Activated gamma-delta T cell treated with Interleukin-2 at 50 U/mL for 16 hours (primary cell): ENCODE data around the gene GRID1.

Experiments
- DNase-seq: peaks from one replicate; pipeline ENCODE4 v3.0.0-alpha.2; 2020

GRID1 gene

DNA sequence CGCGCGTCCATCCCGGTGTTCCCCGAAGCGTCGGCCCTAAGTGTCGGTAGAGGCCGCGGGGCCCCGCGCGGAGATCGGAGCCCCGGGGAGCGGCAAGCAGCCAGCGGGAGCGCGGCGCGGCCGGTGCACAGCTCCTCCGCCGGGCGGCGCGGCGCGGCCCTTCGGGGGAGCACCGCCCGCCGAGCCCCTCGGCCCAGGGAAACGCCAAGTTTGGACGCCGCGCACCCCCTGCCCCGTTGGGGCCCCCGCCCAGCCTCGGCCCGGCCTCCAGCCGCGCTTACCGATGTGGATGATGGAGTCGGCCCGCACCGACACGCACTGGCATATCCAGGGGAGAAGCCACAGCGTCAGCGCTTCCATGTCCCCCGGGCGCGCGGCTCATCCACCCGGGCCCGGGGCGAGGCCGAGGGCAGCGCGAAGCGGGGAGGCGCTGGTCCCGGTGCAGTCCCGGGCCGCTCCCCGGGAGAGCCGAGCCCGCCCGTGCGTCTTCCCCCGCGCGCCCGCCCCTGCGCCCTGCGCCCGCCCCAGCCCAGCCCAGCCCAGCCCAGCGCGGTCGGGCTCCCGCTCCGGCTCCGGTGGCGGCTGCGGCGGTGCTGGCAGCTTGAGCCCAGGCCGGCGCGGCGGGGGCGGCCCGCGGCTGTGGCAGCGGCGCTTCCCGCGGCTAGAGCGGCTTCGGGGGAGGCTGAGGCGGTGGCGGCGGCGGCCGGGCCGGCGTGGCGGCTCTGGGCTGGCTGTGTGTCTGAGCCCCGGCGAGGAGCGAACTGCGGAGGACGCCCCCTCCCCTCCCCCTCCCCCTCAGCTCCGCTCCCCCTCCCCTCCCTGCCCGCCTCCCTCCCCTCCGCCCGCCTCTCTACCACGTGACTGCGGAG, at the start of gene GRID1:
GRID1 (minus strand) TSS at position 763 of the 869 bp plus-strand sequence.
- no peak for DNase-seq

DNA sequence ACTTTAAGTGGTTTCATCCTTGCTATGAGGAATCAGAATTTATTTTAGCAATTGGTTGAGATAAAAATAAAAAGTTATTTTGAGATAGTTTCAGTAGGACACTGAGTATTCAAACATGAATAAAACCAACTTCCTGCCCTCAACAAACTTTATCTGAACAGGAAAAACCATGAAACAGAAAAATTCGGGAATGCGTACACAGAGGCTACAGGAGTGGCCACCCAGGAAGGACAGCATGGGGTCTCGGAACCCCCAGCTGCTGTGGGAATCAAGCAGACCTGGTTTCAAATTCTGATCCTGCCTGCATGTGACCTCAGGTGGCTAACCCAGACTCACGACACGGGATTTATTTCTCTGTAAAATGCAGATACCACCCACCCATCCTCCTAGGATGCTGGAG, 49.0 kb upstream of the GRID1 start:
- DNase-seq, result no peak

DNA sequence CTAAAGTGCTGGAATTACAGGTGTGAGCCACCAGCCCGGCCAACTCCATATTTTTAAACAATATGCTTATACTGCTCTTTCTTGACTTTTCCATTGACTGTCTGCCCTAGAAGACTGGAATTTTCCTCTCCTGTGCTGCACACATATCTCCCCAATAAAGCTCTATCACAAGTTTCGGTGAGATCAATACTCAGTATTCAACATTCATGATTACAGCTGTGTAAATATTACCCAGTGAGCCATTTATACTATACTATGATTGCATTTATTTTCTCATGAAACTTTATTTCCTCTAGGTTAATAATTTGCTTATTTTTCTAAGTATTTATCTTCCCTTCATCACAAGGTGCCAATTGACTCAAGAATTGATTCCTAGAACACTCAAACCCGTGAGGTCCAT, 48.5 kb upstream of the GRID1 start:
- no peak for DNase-seq

DNA sequence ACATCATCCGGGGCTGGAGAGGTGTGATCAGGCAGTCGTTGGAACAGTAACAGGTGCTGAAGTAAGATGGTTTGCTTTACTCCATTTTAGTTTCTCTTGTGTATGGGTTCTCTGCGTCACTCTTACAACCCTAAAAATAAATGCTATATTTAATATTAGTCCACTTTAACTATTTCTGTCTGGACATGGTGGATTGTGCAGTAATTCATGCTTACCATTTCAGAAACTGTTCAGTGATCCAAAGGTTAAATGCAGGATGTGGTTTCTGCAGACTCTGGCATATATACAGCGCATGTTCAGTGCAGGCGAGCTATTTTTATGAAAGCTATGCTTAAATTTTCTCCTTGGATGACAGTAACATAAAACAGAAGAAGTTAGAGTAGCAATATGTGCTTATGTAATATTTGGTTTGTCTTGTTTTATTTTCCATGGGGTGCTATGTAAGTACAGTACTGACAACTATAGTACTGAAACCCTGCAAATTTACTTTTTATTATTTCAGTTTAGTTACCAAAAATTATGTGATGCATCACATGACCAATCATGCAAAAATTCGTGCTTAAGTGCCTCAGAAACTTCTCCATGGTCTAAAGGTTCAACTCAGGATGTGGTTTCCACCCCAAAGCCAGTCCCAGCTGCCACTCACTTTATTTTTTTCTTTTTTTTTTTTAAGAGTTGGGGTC, 46.6 kb upstream of the GRID1 start:
- no peak for DNase-seq

DNA sequence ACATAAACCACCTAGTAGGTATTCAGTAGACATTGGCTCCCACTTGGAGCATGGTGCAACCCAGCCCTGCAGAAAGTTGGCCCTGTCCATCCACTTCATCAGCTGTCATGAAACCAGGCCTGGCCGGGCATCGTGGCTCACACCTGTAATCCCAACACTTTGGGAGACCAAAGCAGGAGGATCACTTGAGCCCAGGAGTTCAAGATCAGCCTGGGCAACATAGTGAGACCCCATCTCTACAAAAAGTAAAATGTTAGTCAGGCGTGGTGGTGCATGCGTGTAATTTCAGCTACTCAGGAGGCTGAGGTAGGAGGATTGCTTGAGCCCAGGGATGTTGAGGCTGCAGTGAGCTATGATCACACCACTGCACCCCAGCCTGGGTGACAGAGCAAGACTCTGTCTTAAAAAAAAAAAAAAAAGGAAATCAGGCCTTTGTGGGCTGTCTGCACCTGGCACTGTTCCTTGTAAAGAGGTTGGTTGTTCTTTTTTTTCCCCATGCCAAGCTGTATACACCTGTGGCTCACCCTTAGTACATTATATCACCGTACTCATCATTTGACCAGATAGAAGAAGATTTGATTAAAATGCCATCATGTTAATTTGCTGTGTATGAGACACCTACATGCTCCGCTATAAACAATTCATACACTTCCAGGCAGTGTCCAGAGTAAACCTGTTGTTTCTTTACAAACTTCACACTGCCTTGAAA, 45.4 kb upstream of the GRID1 start:
- no peak for DNase-seq

DNA sequence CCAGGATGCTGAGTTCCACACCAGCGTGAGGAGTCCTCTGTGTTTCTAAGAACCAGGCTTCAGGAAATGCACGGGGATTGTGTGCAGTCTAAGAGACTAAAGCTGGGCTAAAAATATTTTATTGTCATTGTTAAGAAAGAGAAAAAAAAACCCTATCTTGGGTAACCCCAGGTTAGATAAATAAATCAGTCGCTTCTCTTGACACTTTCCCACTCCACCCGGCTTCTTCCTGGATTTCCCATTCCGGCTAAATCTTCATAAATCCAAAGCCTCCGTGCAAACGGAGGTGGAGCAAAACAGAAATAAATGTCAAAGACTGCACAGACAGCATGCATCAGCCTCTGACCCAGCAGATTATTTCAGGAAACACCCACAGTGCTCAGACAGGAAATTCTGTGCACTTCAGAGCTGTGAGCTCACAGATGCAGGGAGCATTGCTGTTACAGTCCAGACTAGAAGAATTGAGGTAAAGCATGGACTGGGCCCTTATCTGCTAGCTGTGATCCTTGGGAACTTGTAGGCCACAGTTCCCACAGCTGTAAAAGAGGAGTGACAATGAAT, 44.8 kb upstream of the GRID1 start:
- DNase-seq, result peak; percentile 23

DNA sequence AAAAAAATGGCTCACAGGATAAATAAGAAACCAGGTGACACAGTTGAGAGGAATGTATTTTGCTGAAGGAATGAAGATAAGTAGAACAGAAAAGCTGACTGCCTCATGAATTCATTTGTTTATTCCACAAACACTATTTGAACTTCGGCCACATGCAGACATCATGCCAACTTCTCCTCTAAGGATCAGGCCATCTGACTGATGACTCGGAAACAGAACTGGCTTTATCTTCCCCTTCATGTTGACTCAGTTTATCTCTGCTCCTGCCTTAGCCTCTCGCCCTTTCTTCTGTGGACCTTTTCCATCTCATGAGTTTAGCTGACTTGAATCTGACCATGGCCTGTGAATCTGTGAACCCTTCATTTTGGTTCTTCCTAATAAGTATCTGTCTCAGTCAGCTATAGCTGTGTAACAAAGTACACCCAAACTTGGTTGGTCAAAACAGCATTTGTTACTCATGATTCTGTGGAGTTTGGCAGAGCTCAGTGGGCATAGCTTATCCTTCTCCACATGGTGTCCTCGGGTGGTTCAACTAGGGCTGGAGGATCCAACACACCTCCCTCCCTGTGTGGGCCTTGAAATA, 44.0 kb upstream of the GRID1 start:
- DNase-seq, result no peak

DNA sequence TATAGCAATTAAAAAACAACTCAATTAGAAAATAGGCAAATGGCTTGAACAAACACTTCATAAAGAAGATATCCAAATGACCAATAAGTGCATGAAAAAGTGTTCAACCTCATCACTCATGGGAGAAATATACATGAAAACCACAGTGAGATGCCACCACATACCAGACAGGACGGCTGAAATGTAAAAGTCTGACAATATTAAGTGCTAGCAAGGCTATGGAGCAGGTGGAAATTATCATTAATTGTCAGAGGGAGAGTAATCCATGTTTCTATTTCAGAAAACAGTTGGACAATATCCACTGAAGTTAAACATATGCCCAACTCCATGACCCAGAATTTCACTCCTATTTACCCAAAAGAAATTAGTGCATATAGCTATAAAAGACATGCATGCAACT, 42.6 kb upstream of the GRID1 start:
- no peak for DNase-seq

DNA sequence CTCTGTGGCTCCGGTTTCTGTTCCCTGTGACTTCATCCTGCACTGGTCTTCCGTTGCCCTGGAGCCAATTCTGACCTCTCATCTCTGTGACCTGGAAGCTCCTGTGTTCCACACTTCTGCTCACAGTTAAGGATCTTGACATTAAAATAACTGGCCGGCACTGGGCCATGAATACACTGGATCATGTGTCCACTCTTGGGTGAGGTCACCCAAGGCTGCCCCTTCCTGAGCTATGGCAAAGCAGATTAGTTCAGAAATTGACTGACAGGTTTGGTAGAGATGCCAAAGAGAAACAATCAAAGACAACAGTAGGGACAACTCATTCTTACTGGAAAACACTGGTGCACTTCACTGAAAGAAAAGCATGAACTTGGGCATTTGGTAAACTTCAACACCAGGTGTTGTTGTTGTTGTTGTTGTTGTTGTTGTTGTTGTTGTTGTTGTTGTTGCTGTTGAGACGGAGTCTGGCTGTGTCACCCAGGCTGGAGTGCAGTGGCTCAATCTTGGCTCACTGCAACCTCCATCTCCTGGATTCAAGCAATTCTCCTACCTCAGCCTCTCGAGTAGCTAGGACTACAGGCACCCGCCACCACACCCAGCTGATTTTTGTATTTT, 36.7 kb upstream of the GRID1 start:
- DNase-seq, result no peak

DNA sequence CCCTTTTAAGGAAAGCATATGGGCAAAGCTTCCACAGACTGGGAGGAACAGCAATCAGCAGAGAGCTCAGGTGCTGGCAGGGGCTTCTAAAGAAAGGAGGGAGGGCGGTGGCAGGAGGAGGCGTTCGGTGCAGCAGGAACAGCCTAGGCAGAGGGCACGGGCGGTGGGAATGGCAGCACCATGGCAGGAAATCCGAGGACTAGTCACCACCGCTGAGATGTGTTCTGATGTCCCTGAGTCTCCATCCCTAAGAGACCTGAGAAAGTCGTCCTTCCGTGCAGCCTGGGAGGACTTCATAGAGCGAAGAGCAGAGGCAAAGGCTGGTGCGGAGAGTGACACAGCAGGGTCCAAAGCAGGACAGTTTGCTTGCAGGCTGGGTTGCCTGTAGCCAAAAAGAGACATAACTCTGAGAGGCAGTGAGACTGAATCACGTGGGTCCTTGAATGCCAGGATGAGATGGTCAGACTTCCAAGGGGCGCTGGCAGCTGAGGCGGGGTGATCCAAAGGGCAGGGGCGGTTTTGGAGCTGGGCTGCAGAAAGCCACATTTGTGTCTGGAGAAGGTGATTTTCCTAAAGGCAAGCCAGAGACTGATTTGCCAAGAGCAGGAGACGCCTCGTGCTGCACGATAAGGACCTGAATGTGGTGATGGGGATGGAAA, 35.8 kb upstream of the GRID1 start:
- DNase-seq, result no peak

DNA sequence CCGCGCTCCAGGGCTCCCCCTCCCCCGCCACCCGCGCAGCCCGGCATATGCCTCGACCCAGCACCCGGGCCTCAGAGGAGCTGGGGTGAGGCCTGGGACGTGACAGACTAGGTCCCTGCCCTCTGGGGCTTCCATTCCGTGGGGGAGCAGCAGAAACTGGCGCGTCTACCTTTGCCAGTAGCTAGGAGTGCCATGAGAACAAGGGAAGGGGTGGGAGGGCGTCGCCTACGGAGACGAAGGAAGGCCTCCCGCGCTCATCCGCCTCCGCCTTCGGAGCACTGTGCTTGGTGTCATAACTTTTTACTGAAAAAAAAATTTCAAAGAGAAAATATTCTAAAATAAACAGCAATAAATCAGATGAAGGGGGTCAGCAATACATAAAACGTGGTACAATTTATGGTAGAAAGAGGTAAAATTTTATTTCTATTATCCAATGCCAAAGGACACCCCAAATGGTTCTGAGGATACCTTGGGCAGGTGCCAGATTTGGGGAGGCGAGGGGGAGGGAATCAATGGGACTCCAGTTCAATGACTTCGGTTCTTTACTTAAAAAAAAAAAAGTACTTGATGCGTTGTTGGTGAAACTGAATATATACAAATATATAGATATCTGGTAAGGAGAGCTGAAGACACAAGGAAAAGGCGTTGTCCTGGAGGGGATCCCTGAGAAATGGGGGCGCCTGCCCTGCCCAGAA, 35.1 kb upstream of the GRID1 start:
- no peak for DNase-seq

DNA sequence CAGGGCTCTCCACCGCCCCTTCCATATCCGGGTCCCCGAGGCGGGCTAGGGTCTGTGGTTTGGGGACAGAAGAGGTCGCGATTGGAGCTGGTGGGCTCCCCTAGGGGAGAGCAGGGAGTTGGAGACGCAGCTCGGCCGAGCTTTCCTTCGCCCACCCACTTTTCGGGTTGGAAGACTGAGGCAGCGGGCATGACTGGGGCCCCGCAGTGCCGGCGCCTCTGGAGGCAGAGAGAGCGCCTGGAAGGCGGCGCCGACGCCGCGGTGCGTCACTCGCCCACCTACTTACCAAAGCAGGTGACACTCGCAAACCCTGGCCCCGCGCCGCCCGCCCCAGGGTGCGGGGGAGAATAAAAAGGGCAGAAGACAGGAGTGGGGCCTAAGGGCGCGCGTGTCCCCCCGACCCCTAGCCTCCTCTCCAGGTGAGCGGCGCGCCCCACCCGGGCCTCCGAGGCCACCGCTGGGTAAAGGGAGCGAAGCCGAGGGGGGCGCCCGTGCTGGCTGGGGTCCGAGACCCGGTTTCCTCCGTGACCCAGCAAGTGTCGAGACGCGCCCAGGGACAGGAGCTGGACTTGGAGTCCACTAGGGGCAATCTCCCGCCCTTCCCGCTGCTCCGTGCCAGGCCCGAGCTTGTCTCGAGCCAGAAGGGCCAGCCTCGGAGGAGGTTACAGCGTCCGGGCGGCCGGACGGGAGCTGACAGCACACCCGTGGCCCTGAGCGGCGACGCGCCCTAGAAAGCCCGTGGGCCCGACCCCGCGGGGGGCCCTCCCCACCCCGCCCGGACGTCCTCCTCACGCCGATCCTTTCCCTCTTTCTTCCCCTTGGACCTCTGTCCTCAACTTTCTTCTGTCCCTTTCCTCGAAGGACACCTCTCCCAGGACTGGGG, 34.4 kb upstream of the GRID1 start:
- peak; percentile 60 for DNase-seq

DNA sequence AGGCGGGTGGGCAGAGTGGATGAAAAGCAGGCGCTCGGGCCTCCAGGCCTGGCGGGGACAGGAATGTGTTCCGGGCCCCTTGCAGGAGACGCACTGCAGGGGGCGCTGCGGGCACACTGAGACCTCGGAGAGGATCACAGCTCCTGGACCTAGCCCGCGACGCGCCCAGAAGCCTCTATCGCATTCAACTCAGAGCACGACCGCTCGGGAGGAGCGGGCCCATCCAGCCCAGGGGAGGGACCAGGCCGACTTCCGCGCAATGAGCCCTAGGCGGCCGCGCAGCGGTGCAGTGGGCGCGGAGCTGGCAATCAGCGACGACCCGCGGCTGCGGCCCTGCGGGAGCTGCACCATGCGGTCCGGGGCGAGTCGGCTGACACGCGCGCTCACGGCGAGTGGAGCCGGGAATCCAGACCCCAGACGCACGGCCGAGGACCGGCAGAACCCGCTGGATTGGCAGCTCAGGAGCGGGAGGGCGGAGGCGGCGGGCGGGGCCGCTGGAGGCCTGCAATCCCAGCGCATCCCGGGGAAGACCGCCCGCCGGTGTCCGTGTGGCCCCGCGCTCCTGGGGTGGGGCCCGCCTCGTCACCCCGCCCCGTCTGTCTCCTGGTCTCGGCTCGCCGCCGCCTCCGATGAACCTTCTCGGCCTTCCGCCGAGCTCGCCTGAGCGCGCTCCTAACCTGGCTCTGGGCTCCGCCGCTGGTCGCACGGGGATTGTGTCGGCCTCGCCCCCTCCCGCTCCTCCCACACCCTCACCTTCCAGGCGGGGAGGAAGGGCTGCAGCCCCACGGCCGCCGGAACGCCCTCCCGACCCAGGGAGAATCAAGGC, 33.5 kb upstream of the GRID1 start:
- peak; percentile 95 for DNase-seq

DNA sequence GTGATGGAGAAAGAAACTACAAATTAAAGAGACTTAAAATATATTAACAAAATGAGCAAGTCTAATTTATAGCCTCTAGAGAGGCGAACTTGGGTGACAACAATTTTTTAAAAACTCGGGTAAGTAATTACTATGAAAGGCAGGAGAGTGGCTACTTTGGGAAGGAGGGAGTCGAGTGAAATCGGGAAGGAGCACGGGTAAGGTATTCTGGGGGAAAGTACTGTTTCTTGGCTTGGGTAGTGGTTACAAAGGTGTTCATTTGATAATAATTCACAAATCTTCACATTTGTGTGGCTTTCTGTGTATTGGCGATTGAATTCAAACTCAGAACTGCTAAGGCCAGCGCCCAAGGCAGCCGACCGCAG, 32.9 kb upstream of the GRID1 start:
- no peak for DNase-seq

DNA sequence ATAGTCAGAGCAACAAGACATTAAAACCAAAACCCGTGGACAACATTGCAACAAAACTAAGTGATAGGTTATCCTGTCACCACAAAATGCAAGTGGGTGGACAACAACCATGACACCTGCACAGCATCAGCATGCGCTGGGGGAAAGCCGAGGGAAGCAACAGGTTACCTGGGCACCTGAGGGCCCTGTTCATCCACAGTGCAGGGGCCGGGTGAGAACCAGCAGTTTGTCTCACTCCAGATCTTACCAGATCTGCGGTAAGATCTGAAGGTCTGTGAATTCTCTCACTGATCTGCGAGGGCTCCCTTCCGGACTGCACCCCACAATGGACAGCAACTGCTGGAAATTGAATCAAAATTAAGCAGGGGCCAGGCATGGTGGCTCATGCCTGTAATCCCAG, 30.5 kb upstream of the GRID1 start:
- DNase-seq, result no peak

DNA sequence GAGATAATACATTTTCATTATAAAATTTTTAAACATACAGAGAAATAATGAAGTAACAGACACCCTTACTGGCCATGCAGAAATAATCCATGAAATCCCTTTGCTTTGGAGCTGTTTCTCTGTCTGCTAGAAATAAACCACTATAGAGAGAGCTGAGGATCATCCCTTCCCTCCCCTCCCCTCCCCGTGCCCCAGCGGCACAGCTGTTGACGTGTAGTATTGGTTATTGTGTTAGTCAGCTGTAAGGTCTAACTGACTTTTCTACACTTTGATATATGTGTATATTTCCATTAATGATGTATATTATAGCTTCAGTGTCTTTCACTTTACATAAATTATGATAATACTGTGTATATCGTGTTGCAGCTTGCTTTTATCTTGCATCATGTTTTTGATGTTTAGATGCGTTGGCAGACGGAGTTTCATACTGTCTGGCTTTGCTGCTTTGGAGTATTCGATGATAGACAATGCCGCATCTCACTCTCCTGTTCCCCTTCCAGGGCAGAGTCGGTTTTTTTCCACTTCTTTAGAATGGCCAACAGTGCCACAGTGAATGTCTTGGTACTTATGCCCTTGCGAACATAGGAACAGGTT, 27.4 kb upstream of the GRID1 start:
- no peak for DNase-seq

DNA sequence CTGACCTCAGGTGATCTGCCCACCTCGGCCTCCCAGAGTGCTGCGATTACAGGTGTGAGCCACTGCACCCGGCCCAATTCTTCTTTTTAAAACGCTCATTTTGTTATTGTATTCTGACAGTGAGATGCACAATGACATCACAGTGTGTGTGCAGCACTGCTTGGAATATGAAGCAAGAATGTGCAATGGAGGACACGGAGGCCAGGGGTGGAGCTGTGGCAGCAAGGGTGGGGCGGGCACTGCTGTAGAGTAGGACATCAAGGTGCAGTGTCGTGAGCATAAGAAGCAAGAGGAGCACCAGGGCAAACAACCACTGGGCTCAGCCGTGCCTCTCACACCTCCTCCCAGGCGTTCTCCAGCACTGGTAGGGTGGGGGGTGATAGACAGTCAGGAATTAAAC, 26.8 kb upstream of the GRID1 start:
- no peak for DNase-seq

DNA sequence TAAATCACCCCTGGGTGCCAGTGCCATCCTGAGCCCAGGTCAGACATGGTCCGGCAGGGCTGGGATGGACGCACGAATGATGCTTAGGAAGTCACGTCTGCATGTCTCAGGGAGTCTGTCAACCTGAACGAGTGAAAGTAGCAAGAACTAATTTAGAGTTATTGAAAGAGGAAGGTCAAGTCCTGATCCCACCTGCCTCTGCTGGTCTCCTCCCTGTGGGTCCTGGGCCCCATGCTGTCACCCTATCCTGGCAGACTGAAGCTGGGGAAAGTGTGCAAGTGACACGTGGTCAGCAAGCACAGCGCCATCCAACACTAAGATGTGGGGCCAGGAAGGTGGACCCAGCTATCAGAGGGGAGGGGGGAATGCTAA, 26.1 kb upstream of the GRID1 start:
- DNase-seq, result no peak
